NCI-H69 (cell line): ENCODE measurements around the gene ABCB11.
A peak's percentile ranks its signal among the peaks of the same experiment; 100 is the strongest.
"Not testable (repeated sequence)": the region's sequence is repeated elsewhere in the genome, so short reads cannot be mapped to it uniquely, and the experiment has no call there.

Source experiments
- DNase-seq: peaks from one replicate; lab custom pipeline; 2025; lab: John Stamatoyannopoulos, UW

Gene ABCB11

DNA sequence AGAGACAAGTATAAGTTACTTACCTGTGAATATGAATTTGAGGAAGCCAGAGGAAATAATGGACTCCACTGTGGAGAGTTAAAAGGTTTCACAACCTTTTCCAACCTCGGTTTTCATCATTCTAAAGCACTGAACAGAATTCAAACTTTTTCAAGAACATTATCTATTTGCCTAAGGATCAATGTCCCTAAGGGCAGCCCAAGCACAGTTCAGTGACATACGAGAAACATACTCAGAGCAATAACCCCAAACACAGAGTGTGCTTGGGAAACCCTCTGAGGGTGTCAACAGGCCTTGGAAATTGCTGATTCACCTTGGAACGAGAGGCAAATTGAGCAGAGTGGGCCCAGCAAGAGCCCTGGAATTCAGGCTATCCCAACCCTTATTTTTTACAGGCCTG, at the start of gene ABCB11:
TSS of gene ABCB11 (minus strand) at position 123 of the 400 bp plus-strand sequence. CDS start 13,199 bp downstream, outside the sequence.
- no peak for DNase-seq

DNA sequence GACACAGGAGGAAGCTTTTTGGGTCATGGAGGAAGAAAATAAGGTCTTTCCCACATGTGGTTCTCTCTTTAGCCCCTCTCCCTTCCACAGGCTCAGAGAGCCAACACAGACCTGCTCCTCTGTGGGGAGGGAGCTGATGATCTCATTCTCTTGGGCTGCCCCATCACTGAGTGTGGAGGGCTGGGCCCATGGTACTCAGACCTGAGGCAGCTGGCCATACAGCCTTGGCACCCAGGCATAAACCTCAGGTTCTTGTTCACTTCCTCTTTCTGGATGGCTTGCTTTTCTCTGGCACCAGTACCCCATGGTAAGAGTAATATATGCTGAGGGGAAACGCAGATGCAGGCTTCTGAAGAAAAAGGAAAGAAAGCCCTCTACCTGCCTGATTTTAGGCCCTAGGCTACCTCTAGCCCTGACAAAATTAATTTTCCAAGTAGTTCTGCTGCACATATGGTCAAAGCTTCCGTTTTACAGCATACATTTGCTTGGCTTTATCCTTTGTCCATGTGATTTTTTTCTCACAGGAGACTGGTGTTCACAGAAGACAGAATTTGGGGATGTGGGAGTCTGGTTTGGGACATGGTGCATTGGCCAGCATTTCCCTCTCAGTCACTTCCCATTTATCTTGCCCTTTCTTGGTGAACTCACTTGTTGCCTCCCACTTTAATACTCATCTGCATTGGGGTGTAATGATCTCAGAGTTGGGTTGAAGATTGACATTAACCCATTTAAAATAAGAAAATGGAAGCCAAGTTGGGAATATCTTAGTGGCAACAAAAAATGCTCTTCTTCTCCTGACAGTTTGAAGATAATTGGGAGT, 49.3 kb upstream of the ABCB11 start:
- DNase-seq, result no peak

DNA sequence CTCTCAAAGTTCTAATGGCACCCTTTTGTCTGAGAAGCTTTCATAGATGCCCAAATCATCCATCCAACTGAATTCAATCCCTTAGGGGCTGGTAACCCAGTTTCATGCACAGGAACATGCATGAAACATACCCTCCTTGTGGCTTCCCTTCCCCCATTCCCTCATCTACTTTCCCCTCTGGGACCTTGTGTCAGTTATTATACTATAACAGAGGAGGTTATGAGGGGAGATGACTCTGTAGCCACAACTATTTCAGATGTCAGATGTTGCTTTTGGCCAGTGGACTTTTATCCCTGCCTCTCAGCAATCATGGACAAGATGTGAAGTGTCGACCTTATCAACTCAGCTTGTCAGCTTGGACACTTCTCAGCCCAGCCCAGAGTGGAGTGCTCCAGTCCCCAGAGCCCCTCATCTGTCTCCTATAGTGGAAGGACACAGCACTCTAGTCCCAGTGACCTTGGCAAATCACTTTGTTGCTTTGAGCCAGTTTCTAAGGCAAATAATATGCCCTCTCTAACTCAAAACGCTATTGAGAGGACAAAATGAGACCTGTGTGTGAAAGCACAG, 46.6 kb upstream of the ABCB11 start:
- no peak for DNase-seq

DNA sequence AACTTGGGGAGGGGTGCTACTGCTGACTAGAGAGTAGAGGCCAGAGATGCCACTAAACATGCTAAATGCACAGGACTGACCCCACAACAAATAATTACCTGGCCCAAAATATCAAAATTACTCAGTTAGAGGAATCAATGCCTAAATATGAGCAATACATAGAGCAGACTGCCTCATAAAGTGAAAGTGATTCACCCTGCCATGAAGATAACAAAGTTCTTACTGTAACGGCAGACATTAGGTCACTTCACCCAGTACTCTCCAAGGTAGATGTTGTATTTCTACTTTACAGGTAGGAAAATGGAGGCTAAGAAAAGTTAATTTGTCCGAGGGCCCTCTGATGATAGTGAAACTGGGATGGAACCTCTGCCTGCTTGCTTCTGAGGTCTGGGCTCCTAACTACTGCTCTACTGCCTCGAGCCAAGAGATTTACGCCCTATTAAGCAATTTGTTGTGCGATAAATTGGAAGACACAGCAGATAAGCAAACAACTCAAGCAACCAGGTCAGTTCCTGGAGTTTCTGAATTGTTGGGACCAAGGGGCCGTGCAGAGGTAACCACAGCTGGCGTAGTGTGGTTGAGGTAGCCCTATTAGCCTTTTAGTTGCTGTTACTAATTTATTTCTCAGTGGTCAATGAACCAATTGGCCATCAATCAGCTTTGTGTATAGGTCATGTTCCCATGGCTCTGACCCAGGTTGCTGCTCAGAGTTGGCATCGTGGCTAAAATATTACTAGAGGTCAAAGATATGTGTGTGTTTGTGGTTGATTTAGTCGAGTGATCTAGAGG, 43.0 kb upstream of the ABCB11 start:
- no peak for DNase-seq

DNA sequence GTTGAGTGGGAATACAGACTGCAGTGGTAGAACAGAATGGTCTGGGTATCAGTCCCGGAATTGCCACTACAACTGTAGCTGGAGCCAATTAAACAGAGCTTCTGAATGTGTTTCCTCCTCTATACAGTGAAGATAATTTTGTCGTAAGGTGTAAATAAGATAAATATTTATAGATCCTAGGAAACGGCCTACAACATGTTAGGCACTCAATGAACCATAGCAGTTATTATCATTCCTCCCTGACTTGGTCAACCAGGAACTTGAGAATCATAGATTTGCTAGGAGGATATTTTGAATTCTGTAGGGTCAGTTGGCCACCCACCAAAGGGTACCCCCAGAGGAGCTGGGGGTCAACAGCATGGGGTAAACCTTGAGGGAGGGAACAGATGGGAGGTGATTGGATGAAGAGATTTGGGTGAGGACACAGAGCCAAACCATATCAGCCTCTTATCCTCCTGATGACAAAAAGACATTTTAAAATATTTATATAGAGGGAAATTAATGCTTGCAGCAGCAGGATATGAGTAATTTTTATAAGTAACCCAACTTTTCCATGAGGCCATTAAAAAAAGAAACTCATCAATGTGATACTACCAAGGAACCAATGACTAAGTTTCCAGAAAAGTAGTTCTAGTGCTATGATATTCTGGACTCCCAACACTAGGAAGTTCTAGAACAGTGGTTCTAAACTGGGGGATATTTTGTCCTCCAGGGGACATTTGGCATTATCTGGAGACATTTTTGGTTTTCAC, 42.3 kb upstream of the ABCB11 start:
- DNase-seq, result no peak

DNA sequence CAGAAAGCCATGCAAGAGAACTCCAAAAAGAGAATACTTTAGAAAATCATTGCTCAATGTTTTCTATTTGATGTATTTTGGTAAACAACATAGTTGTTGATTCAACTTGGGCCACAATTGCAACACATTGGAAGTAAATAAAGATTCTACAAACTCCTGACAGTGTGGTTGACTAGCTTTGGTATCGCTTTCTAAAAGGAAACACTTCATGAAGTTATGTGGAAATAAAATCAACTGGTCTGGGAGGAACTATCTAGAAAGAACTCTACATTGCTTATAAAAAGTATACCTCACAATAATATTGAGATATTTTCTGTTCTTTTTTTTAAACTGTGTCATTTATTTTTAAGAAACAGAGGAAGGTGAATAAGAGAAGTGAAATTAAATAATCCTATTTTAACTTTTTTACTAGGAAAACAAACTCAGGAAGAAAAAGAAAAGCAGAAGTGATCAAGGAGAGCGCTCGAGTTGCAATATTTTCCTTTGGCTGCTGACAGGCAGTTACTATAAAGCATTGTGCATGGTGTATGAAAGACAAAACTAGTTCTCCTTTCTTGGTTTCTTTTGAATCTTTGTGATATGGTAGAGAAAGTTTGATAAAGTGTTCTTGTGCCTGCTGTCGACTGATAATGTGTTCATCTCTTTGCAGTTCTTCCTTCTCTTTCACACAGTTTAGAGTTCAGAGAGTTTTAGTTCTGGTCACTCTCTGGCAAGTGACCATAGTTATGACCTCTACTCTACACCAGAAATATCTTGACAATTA, 41.2 kb upstream of the ABCB11 start:
- DNase-seq, result no peak

DNA sequence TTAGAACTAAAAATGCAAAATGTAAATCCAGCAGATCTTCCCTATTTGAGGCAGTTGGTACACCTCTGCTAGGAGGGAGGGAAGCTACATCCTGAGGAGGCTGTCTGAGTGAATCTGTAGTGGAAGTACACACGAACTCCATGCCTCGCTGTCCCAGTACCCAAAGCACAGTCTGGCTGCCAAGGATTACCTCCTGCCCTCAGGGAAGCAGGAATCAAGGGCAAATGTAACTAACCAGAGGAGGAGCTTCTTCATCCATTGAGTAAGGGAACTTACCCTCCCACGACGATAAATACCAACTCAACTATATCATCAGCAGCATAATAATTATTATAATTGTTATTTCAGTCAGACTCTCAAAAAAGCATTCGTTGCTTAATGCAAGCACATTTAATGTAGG, 40.3 kb upstream of the ABCB11 start:
- peak; percentile 25 for DNase-seq

DNA sequence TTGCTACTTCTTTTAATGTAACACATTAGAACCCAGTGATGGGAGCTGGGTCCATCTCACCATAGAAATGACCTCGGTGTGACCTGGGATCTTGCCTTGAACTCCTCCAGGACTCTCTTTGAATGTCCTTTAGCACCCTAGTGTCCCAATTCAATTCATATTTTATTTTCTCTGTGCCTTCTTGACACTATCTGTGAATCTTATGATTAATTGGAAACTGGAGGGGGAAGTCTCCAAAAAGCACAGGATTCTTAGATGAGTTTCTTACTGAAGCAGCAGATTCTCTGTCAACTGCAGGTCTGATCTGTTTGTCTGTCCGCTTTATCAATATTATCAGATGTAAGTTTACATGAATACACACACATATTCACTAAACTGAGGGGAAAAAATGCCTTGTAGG, 38.7 kb upstream of the ABCB11 start:
- DNase-seq, result no peak

DNA sequence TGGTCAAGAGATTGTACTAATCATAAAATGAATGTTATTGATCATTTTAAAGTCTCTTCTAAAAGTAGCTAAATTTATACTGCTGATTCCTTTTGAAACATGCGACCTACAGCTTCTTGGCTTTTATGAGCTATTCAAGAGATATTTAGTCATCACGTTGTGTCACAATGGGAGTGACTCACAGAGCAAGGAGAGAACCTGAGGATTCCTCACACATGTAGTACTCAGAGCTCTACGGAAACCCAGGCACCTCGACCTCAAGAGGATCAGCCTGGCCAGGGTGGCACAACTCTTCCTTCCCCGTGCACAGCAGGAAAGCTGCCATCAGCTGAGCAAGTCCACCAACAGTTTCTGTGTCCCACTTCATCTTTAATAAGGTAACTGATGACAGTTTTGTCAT, 38.2 kb upstream of the ABCB11 start, which contains the start of gene DHRS9:
TSS of gene DHRS9 (plus strand) at position 223 of the 400 bp plus-strand sequence. CDS start 12,019 bp downstream, outside the sequence.
- no peak for DNase-seq

DNA sequence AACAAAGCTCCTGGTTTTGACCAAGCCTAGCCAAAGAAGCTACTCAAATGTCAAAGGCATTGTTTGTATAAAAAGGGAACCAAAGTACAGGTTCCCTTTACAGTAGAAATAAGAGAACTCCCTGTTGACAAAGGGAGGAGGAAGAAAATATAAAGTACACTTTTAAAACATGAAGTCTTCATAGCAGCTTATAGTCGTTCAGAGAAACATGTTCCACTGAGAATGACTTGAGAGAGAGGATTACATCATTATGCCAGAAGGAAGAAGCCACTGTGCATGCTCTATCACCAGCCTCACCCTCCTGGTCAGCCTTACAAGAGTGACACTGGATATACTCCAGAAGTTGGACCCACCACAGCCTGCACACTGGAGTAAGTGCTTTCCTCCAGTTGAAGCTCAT, 35.8 kb upstream of the ABCB11 start:
- DNase-seq, result no peak

DNA sequence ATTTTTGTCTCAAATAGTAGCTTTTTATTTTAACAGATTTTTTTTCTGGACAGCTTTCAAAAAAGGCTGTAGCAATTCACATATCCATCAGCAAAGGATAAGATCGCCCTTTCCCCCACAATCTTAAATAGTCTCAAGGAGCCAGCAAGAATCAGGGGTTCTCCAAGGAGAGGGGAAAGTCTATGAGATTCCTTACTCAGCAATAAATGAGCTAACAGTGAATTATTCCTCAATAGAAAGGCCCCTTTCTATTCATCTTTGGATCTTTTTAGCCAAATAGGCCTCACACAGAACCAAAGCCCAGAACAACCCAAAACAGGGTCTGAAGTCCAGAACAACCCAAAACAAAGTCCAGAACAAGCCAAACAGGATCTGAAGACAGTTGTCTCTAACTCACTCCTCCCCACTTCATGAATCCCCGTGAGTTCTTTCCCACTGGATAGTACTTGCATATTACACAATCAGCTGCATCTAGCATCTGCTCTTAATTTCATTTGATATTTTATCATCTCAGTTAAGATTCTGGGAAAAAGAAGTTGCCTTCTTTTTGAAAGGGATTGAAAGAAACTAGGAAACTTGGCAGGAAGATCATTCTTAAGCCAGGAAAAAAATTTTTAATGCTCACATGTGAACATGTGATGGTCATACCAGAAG, 34.9 kb upstream of the ABCB11 start:
- no peak for DNase-seq

DNA sequence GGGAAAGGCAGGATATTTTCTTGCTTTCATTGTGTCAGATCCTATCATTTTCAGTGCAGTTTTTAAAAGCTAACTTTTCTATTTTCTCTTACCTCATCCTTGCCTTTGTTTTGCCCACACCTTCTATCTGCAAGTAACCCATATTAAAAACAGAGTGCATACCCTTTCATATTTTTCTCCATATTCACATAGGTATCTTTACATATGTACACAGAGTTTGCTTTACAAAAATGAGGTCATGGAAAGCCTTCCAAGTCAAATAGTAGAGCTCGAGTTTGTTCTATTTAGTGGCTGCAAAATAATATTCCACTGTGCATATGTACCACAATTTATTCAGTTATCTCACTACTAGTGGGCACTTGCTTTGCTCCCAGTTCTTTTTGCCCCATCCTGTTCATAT, 34.3 kb upstream of the ABCB11 start:
- DNase-seq, result no peak

DNA sequence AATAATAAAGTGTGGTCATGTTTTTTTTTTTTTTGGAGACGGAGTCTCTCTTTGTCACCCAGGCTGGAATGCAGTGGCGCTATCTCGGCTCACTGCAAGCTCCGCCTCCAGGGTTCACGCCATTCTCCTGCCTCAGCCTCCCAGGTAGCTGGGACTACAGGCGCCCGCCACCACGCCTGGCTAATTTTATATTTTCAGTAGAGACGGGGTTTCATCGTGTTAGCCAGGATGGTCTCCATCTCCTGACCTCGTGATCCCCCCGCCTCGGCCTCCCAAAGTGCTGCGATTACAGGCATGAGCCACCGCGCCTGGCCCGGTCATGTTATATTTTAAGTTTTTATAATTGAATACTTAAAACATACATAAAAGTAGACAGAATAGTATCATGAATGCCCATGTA, 33.1 kb upstream of the ABCB11 start:
- DNase-seq, result not testable (repeated sequence)

DNA sequence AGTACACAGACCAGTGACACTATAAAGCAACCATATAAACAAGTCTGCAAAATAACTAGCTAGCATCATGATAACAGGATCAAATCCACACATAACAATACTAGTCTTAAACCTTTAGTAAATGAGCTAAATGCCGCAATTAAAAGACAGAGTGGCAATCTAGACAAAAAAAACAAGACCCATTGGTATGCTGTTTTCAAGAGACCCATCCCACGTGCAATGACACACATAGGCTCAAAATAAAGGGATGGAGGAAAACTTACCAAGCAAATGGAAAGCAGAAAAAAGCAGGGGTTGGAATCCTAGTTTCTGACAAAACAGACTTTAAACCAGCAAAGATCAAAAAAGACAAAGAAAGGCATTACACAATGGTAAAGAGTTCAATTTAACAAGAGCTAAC, 23.5 kb upstream of the ABCB11 start:
- DNase-seq, result not testable (repeated sequence)

DNA sequence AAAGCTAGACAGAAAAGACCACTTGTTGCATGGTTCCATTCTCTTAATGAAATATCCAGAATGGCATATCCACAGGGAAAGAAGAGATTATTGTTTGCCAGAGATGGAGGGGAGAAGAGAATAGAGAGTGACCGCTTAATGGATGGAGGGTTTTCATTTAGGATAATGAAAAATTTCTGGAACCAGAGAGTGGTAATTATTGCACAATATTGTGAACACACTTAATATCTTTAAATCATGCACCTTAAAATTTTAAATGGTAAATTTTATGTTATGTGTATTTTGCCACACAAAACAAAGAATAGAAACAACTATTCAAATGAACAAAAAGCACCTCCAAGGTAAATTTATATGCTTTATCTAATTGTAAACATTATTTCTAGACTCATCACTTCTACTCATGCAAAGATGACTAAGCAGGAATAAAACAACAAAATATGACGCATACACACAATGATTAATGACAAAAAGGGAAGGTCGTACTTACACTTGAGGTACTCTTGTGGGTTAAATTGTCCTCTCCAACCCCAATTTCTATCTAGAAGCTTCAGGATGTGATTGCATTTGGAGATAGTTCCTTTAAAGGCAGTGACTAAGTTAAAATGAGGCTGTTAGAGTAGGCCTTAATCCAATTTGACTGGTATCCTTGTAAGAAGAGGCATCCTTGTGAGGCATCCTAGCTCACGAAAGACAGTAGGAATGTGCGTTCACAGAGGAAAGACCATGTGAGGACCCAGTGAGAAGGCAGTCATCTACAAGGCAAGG, 19.5 kb upstream of the ABCB11 start:
- no peak for DNase-seq

DNA sequence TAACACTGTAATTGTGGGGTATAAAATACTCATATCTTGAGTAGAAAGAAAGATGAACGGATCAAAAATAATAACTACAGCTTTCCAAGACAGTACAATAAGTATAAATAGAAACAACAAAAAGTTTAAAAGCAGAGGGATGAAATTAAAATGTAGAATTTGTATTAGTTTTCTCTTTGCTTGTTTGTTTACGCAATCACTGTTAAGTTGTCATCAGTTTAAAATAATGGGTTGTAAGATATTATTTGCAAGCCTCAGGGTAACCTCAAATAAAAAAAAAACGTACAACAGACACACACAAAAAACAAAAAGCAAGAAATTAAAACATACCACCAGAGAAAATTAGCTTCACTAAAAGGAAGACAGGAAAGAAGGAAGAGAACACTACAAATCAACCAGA, 18.0 kb upstream of the ABCB11 start:
- no peak for DNase-seq

DNA sequence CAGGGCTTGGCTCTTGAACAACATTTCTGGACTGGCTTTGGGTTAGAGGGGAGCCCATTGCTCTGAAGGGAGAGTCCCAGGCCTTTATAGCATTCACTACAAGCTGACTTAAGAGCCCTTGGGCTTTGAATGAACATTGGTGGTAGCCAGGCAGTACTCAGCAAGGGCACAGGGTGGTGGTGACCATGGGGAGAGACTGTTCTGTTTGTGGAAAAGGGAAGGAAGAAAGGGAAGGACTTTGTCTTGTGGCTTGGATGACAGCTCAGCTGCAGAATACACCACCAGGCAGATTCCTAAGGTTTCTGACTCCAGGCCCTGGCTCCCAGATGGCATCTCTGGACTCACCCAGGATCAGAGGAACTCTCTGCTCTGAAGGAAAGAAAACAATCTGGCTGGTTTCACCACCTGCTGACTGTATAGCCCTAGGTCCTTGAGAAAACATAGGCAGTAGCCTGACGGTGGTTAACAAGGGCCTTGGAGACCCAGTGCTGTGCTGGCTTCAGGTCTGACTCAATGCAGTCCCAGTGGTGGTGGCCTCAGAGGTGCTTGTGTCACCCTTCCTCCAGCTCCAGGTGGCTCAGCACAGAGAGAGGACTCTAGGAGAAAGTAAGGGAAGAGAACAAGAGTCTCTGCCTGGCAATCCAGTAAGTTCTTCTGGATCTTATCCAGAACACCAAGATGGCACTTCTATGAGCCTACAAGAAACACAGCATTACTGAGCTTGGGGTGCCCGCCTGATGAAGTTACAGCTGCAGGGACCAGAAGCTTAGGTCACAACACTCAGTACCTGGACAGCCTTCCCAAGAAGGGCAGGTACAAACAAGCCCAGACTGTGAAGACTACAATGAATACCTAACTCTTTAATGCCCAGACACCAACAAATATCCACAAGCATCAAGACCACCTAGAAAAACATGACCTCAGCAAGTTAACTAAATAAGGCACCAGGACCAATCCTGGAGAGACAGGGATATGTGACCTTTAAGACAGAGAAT, 16.4 kb upstream of the ABCB11 start:
- DNase-seq, result no peak

DNA sequence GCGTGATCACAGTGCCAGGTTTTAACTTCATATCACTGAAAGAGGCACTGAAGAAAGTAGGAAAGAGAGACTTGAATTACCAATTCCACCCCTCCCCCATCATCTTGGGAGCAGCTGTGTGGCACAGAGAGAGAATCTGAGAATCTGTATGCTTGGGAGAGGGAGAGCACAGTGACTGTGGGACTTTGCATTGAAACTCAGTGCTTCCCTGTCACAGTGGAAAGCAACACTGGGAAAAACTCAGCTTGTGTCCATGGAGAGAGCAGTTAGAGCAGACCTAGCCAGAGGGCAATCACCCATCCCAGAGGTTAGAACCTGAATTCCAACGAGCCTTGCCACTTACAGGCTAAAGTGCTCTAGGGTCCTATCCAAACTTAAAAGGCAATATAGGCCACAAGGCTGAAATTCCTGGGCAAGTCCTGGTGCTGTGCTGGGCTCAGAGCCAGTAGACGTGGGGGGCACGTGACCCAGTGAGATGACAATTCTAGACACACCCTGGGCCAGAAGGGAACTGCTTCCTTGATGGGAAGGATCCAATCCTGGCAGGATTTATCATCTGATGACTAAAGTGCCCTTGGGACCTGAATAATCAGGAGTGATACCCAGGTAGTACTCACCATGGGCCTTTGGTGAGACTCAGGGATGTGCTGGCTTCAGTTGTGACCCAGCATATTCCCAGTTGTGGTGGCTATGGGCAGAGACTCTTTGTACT, 15.5 kb upstream of the ABCB11 start:
- no peak for DNase-seq
